Measurements from ENCODE around the gene DMBX1. TPM values are rescaled to one million over a fixed set of nuclear protein-coding genes. Genes with fewer than 3 reads are reported as not detected.

The DMBX1 gene
- polyA plus RNA-seq, 1 of the 3 experiments (the other 2 are of a cell fraction): not detected

DNA sequence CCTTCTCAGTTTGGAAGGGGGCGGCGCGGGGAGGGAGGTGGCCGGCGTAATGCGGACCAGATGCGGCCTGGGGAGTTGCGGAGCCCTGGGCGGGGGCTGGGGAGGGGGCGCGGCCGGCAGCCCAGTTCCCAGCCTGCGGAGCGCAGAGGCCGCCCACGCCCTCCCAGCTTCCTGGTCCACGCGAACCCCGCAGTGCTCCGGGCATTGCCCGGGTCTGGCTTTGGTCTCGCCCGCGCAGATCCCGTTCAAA is 695 bp downstream of the DMBX1 start:
- no peak overlapping the region for H3K4me3 ChIP-seq (ENCODE audit: low read depth in 2 of 2, low read length in 1 of 2)
- H3K9me3 ChIP-seq: no peaks in the 10 kb centered on the region
- peak overlapping the region; percentile 84; the same call in 1 of the 2 replicates for H3K4me2 ChIP-seq
- DNase-seq: peak; percentile 61
- H3F3A ChIP-seq (replicated peaks; ENCODE audit: insufficient read depth): no peaks in the 10 kb centered on the region
- POLR2A ChIA-PET: no interaction called here
- CTCF ChIA-PET: interaction anchor here (0.8 to 5.5 kb wide), 5 partner anchors 8 to 44 kb away, joined by 3 to 43 read pairs (median 3); no protein-coding TSS in a partner anchor
- peaks cover 0 to 5% of the 10 kb centered on the region in 2 experiments; a peak in 1 of 4 replicates for H3K4me1 ChIP-seq (ENCODE audit: control insufficient read depth in 1 of 2, insufficient read depth in 2 of 2, low read depth in 1 of 2, low read length in 1 of 2)
- 0 out of 2 replicates have a peak, but pooled peaks cover 7% of the 10 kb centered on the region for H4K20me1 ChIP-seq (ENCODE audit: insufficient read depth)
- H3K9me2 ChIP-seq: no peaks in the 10 kb centered on the region
- H3K27me3 ChIP-seq (ENCODE audit: insufficient read depth): peaks cover 59% of the 10 kb centered on the region
- 5% methylated on average over 18 of the region's 25 CpGs for WGBS (ENCODE audit: low lambda C conversion rate)
- no peak for TF ChIP-seq JUND (IDR thresholded peaks at IDR 0.05)
- TF ChIP-seq MAX (IDR thresholded peaks at IDR 0.05; ENCODE audit: low read depth): no peak
- TF ChIP-seq EZH2phosphoT487 (IDR thresholded peaks at IDR 0.05; ENCODE audit: borderline replicate concordance, low read depth): no peak
- no peak for TF ChIP-seq RAD21 (IDR thresholded peaks at IDR 0.05; ENCODE audit: low read length)
- TF ChIP-seq, protein P1, sequence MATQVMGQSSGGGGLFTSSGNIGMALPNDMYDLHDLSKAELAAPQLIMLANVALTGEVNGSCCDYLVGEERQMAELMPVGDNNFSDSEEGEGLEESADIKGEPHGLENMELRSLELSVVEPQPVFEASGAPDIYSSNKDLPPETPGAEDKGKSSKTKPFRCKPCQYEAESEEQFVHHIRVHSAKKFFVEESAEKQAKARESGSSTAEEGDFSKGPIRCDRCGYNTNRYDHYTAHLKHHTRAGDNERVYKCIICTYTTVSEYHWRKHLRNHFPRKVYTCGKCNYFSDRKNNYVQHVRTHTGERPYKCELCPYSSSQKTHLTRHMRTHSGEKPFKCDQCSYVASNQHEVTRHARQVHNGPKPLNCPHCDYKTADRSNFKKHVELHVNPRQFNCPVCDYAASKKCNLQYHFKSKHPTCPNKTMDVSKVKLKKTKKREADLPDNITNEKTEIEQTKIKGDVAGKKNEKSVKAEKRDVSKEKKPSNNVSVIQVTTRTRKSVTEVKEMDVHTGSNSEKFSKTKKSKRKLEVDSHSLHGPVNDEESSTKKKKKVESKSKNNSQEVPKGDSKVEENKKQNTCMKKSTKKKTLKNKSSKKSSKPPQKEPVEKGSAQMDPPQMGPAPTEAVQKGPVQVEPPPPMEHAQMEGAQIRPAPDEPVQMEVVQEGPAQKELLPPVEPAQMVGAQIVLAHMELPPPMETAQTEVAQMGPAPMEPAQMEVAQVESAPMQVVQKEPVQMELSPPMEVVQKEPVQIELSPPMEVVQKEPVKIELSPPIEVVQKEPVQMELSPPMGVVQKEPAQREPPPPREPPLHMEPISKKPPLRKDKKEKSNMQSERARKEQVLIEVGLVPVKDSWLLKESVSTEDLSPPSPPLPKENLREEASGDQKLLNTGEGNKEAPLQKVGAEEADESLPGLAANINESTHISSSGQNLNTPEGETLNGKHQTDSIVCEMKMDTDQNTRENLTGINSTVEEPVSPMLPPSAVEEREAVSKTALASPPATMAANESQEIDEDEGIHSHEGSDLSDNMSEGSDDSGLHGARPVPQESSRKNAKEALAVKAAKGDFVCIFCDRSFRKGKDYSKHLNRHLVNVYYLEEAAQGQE (IDR thresholded peaks at IDR 0.05; ENCODE audit: low read depth, low read length): no peak
- no peak for TF ChIP-seq PBX3 (IDR thresholded peaks at IDR 0.05)
- TF ChIP-seq, protein P2, sequence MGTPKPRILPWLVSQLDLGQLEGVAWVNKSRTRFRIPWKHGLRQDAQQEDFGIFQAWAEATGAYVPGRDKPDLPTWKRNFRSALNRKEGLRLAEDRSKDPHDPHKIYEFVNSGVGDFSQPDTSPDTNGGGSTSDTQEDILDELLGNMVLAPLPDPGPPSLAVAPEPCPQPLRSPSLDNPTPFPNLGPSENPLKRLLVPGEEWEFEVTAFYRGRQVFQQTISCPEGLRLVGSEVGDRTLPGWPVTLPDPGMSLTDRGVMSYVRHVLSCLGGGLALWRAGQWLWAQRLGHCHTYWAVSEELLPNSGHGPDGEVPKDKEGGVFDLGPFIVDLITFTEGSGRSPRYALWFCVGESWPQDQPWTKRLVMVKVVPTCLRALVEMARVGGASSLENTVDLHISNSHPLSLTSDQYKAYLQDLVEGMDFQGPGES (IDR thresholded peaks at IDR 0.05; ENCODE audit: low read depth, low read length): no peak
- TF ChIP-seq CTCF (IDR thresholded peaks at IDR 0.05): no peak
- no peak for TF ChIP-seq EP300 (IDR thresholded peaks at IDR 0.05; ENCODE audit: borderline replicate concordance in 1 of 2, low read depth in 1 of 2, low read length in 1 of 2)
- TF ChIP-seq, protein P3, sequence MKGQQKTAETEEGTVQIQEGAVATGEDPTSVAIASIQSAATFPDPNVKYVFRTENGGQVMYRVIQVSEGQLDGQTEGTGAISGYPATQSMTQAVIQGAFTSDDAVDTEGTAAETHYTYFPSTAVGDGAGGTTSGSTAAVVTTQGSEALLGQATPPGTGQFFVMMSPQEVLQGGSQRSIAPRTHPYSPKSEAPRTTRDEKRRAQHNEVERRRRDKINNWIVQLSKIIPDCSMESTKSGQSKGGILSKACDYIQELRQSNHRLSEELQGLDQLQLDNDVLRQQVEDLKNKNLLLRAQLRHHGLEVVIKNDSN (IDR thresholded peaks at IDR 0.05; ENCODE audit: borderline replicate concordance, low read depth): no peak
- TF ChIP-seq NRF1 (IDR thresholded peaks at IDR 0.05; ENCODE audit: low read depth, low read length): no peak
- no peak for TF ChIP-seq RXRA (IDR thresholded peaks at IDR 0.05; ENCODE audit: borderline replicate concordance, low read depth)
- TF ChIP-seq TEAD4 (IDR thresholded peaks at IDR 0.05; ENCODE audit: borderline replicate concordance, insufficient read depth): no peak
- no peak for TF ChIP-seq RFX5 (IDR thresholded peaks at IDR 0.05; ENCODE audit: low read length)
- TF ChIP-seq FOSL2 (IDR thresholded peaks at IDR 0.05; ENCODE audit: borderline replicate concordance, low read depth): no peak
- TF ChIP-seq MXI1 (IDR thresholded peaks at IDR 0.05; ENCODE audit: low read depth, low read length): no peak
- TF ChIP-seq TAF1 (IDR thresholded peaks at IDR 0.05; ENCODE audit: borderline replicate concordance, low read depth, low read length): no peak
- no peak overlapping the region for H3K9ac ChIP-seq
- no peak overlapping the region for H3K27ac ChIP-seq (ENCODE audit: low read depth in 2 of 2, low read length in 1 of 2)
- no peak overlapping the region for H2AFZ ChIP-seq (ENCODE audit: low read depth)
- H3K36me3 ChIP-seq (replicated peaks in 1 of 2; ENCODE audit: control insufficient read depth in 1 of 2, insufficient read depth in 2 of 2, low read length in 1 of 2): no peaks in the 10 kb centered on the region
- H3K79me2 ChIP-seq (ENCODE audit: insufficient read depth): no peaks in the 10 kb centered on the region
